Colonic mucosa (tissue), 4 donors: ENCODE data around the gene ARHGEF12. TPM values are rescaled to one million over a fixed set of nuclear protein-coding genes. Genes with fewer than 3 reads are reported as not detected.
A peak's percentile ranks its signal among the peaks of the same experiment; 100 is the strongest.

Experiments used
- DNase-seq: peaks from one replicate; pipeline ENCODE4 v3.0.0-alpha.2; 2020
- H3K27ac ChIP-seq: fragments of 200-600 bp; one replicate; pipeline ENCODE4 v1.8.0; 2021
- H3K27me3 ChIP-seq: fragments of 200-600 bp; one replicate; pipeline ENCODE4 v1.8.0; 2021
- H3K36me3 ChIP-seq: fragments of 200-600 bp; one replicate; pipeline ENCODE4 v1.8.0; 2021
- H3K4me1 ChIP-seq: fragments of 200-600 bp; one replicate; pipeline ENCODE4 v1.8.0; 2021; ENCODE audit warnings: mild to moderate bottlenecking
- H3K4me3 ChIP-seq: fragments of 200-600 bp; one replicate; pipeline ENCODE4 v1.8.0; 2021
- H3K9ac ChIP-seq, 2 donors: one replicate each; pipeline ENCODE4 v1.7.0; 2013; ENCODE audit warnings: control low read depth in 2 of 2, low read depth in 2 of 2, low read length in 2 of 2
- H3K9me3 ChIP-seq: fragments of 200-600 bp; one replicate; pipeline ENCODE4 v1.8.0; 2021
- intact Hi-C: fragments of 100-400 bp; cut with DNase I; formaldehyde crosslinking; loops from one replicate; pipeline ENCODE4 v1.14.1; 2022
- total RNA-seq, 2 donors: library from RNA; stranded (reverse); fragmentation: NEBNext Ultra II Directional in 1 of 2; extraction: Animal tissue kit (Norgen Biotek cat#: 25700) in 1 of 2; gene quantifications; one replicate each; pipeline ENCODE4 v1.2.1, GENCODE V29; 2021
- TF ChIP-seq, protein P1 (sequence below): fragments of 200-600 bp; IDR thresholded peaks from one replicate; pipeline ENCODE4 v1.8.0; 2022; ENCODE audit warnings: antibody characterized with exemption, mild to moderate bottlenecking
- donor health status: healthy.
- donor health status: DM: no; HTN: no; CAD: no.
- donor health status: DM: no; HTN: no; CAD: no.

The ARHGEF12 gene
- total RNA-seq, 2 donors from 2014 or later: 66.7 to 103 TPM

DNA sequence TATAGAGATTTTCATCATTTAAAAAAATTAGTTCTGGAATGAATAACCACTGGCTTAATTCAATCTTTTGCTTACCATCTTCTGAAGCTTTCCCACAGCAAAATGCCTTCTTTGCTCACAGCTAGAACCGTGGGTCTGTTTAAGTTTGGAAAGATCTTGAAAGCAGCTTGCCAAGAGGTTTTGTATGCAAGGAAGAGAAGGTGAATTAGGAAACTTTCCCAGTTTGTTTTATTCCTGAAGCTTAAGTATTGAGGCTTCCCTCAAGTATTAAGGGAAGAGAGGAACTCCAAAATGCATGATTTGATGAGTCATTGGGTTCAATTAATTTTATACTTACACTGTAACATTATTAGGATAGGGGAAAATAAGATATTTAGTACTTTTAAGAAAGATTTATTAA, 1.9 kb upstream of the ARHGEF12 start:
- intact Hi-C loops: loop anchor here (10.0 kb wide), 2 partner anchors 100 to 350 kb away; no protein-coding TSS in a partner anchor
- H3K4me1 ChIP-seq: peaks cover 4% of the 10 kb centered on the region
- H3K9ac ChIP-seq: no peak overlapping the region
- TF ChIP-seq, protein P1, sequence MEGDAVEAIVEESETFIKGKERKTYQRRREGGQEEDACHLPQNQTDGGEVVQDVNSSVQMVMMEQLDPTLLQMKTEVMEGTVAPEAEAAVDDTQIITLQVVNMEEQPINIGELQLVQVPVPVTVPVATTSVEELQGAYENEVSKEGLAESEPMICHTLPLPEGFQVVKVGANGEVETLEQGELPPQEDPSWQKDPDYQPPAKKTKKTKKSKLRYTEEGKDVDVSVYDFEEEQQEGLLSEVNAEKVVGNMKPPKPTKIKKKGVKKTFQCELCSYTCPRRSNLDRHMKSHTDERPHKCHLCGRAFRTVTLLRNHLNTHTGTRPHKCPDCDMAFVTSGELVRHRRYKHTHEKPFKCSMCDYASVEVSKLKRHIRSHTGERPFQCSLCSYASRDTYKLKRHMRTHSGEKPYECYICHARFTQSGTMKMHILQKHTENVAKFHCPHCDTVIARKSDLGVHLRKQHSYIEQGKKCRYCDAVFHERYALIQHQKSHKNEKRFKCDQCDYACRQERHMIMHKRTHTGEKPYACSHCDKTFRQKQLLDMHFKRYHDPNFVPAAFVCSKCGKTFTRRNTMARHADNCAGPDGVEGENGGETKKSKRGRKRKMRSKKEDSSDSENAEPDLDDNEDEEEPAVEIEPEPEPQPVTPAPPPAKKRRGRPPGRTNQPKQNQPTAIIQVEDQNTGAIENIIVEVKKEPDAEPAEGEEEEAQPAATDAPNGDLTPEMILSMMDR: no peak
- H3K4me3 ChIP-seq: no peak overlapping the region
- no peaks in the 10 kb centered on the region for H3K27me3 ChIP-seq
- no peak overlapping the region for H3K27ac ChIP-seq
- no peaks in the 10 kb centered on the region for H3K36me3 ChIP-seq
- DNase-seq: no peak
- no peaks in the 10 kb centered on the region for H3K9me3 ChIP-seq

DNA sequence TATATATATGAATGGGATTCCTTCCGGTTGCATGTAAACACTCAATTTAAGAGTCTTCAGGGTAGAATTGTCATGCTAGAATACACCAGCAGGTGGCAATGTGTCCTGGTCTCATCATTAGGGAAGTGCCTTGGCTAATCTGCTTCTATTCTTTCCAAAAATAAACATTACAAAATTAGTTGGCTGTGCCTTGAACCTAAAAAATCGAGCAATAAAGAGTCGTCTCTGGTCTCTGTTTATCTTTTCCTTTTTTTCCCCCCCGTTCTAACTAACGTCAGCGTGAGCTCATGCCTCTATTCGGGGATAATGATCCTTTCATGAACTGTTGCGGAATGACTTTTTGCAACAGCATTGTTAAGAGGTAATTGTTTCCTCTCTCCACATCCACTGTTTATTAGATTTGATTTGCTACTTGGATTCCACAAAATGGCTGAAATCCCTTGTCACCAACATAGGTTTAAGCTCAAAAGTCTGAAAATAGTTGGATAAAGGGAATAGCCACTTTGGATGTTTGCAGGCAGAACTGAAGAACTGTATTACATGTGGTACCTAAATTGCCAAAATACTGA, 1.2 kb upstream of the ARHGEF12 start:
- H3K9ac ChIP-seq: peak overlapping the region; percentile 73 to 79
- peak overlapping the region; percentile 96 for H3K27ac ChIP-seq
- peaks cover 7% of the 10 kb centered on the region for H3K4me1 ChIP-seq
- intact Hi-C loops: loop anchor here (10.0 kb wide), 2 partner anchors 100 to 350 kb away; no protein-coding TSS in a partner anchor
- no peaks in the 10 kb centered on the region for H3K9me3 ChIP-seq
- H3K36me3 ChIP-seq: no peaks in the 10 kb centered on the region
- TF ChIP-seq, protein P1: peak; percentile 70
- no peaks in the 10 kb centered on the region for H3K27me3 ChIP-seq
- peak overlapping the region; percentile 96 for H3K4me3 ChIP-seq
- peak; percentile 90 for DNase-seq

DNA sequence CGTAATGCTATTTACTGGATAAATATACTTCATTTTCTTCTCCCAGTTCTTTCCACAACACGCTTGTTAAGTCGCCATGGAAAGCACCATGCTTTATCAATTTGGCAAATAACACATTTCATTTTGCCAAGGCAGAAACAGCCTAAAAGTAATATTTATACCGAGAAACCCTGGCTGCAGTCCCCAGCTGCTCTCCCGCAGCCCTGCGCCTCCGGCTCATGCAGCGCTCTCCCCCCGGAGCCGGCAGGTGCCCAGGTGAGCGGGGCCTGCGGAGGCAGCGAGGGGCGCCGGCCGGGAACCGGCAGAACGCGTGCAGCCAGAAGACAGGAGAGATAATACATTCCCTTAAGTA, 681 bp upstream of the ARHGEF12 start:
- Histone ChIP-seq H3K9ac (peak overlapping the region; percentile 73 to 79), H3K9me3 (no peaks in the 10 kb centered on the region), H3K27me3 (no peaks in the 10 kb centered on the region), H3K36me3 (no peaks in the 10 kb centered on the region), H3K4me3 (peak overlapping the region; percentile 96), H3K4me1 (peaks cover 8% of the 10 kb centered on the region), H3K27ac (peak overlapping the region; percentile 96)
- TF ChIP-seq, protein P1: no peak
- intact Hi-C loops: loop anchor here (10.0 kb wide), 2 partner anchors 99 to 349 kb away; no protein-coding TSS in a partner anchor
- DNase-seq: no peak

DNA sequence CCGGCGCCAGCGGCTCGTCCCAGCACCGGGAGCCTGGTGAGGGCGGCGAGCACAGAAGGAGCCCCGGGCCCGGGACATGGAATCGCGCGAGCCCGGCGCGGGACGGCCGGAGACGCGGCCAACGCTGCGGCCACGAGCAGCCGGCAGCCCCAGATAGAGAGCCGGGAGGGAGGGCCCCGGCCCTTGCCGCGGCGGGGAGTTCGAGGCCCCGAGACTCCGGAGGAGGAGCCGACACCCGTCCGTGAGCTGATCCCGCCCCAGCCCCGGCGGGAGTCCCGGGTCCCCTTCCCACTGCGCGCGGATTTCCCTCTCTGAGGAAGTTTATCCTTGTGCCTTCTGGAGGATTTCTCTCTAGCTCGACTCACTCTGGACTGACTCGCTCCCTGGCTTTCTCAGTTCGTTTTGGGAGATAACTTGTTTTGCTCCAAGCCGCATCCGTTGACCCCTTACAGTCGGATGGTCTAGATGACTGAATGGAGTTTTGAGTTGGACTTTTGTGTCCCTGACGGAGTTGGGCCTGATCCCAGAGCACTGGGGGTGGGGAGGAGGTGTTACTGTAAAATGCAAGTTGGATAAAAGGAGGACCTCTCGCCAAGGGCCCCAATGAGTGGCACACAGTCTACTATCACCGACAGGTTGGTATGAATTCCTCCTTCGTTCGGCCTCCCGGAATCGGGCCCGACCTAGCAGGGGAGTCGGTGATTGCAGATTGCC, 585 bp downstream of the ARHGEF12 start:
- Histone ChIP-seq H3K4me3 (peak overlapping the region; percentile 96), H3K4me1 (peaks cover 8% of the 10 kb centered on the region), H3K9ac (peak overlapping the region; percentile 79 to 98), H3K9me3 (no peaks in the 10 kb centered on the region), H3K27me3 (no peaks in the 10 kb centered on the region), H3K36me3 (no peaks in the 10 kb centered on the region), H3K27ac (peak overlapping the region; percentile 96)
- peak; percentile 64 for DNase-seq
- intact Hi-C loops: loop anchor here (10.0 kb wide), 2 partner anchors 98 to 348 kb away; no protein-coding TSS in a partner anchor
- TF ChIP-seq, protein P1: no peak

DNA sequence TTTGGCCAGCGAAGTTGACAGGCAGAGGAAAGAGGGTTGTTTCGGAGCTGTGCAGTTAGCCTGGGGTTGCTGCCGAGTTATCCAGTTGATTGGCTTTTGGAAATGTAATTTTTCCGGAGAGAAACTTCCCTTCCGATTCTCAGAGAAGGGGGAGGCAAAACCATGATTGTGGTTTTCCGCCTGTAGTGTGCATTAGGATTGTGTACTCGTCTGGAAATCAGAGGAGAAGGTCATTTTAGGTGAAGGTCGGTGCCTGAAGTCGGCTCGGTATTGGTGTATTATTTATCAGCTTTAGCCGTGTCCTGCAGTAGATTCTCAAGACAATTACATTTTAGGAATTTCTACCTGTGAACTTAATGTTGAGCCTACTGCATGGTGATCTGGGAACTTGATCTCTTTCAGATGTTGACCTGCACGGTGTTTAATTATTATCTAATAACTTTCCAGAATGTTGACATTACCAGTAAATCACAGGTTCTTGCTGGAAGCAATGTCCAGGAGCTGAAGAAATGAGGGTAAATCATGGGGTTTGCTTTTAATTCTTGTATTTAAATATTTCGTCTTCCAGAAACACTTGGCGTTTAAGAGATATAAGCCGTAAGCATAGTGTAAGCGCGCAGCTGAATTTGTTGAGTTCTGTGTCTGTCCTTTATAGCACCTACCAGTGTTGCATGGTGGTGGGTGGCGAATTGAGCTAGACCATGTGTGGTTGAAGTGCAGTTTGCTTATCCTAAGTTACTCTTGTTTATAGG, 1.3 kb downstream of the ARHGEF12 start:
- Histone ChIP-seq H3K4me1 (peaks cover 8% of the 10 kb centered on the region), H3K9me3 (no peaks in the 10 kb centered on the region), H3K9ac (peak overlapping the region; percentile 79 to 98), H3K4me3 (peak overlapping the region; percentile 96), H3K27ac (peak overlapping the region; percentile 96), H3K27me3 (no peaks in the 10 kb centered on the region), H3K36me3 (no peaks in the 10 kb centered on the region)
- TF ChIP-seq, protein P1: no peak
- intact Hi-C loops: loop anchor here (10.0 kb wide), 2 partner anchors 97 to 347 kb away; no protein-coding TSS in a partner anchor
- peak; percentile 38 for DNase-seq
